ENCODE data around the gene TBC1D16. TPM values are rescaled to one million over a fixed set of nuclear protein-coding genes. Genes with fewer than 3 reads are reported as not detected.

TBC1D16 gene
- total RNA-seq: 24.7 TPM
- long read RNA-seq, full-length matches to known transcripts: 2 of 37 reads
- long read RNA-seq, partial matches to known transcripts: 5 of 37 reads
- long read RNA-seq, other reads (novel, unspliced or antisense): 30 of 37 reads

GRCh38 chr17:80035687-80035936, at the start of gene TBC1D16:
TBC1D16 (minus strand) TSS chr17:80035872; CDS start chr17:80013547, 22,325 bp downstream.
- H3K36me3 ChIP-seq: no peaks in the 10 kb centered on the region
- no peak for ATAC-seq
- H3K4me3 ChIP-seq: peak within 1 kb of the TSS; percentile 94
- intact Hi-C loops (cut with DNase I): no loop called here
- TF ChIP-seq CTCF (IDR thresholded peaks at IDR 0.05): no peak
- H3K4me1 ChIP-seq: peaks cover 19% of the 10 kb centered on the region
- H3K9me3 ChIP-seq: no peaks in the 10 kb centered on the region
- DNase-seq: no peak
- no peaks in the 10 kb centered on the region for H3K27me3 ChIP-seq (ENCODE audit: low read depth)
- peak within 1 kb of the TSS; percentile 97 for H3K27ac ChIP-seq

- no peak for ATAC-seq
- Histone ChIP-seq H3K27me3 (ENCODE audit: low read depth) (no peaks in the 10 kb centered on the region), H3K36me3 (no peaks in the 10 kb centered on the region), H3K27ac (no peak overlapping the region), H3K4me3 (no peak overlapping the region), H3K9me3 (no peaks in the 10 kb centered on the region), H3K4me1 (peaks cover 5% of the 10 kb centered on the region)
- DNase-seq: no peak
- intact Hi-C loops (cut with DNase I): no loop called here
- TF ChIP-seq CTCF (IDR thresholded peaks at IDR 0.05): no peak
These were observed 49.1 kb upstream of the TBC1D16 start for GRCh38 chr17:80084773-80085172.

DNA sequence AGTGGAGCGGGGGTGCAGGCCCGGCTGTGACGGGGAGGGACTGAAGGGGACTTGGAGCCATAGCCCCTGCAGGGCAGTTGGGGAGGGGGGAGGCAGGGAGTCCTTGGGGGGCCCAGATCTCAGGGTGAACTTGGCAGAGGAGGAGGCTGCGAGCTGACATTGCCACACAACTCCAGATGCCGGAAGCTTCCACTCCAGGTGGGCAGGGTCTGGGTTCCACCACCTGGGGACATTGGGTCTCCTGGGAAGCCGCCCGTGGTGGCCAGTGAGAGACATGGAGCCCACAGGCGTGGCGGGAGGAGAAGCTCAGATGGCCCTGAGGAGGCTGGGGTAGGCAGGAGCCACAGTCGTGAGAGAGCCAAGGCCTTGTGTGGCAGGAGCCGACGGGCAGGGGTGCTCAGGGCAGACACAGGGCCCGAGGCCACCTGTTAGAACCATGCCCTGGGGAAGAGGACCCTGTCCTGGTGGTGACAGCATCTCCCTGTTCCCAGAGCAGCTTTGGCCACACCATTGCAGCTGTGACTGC, 47.5 kb upstream of the TBC1D16 start:
- Histone ChIP-seq H3K4me3 (no peak overlapping the region), H3K36me3 (no peaks in the 10 kb centered on the region), H3K4me1 (peaks cover 5% of the 10 kb centered on the region), H3K27me3 (ENCODE audit: low read depth) (no peaks in the 10 kb centered on the region), H3K27ac (no peak overlapping the region), H3K9me3 (no peaks in the 10 kb centered on the region)
- DNase-seq: no peak
- no peak for TF ChIP-seq CTCF (IDR thresholded peaks at IDR 0.05)
- ATAC-seq: peak in 1 of 2 donors; percentile 19
- intact Hi-C loops (cut with DNase I): no loop called here

DNA sequence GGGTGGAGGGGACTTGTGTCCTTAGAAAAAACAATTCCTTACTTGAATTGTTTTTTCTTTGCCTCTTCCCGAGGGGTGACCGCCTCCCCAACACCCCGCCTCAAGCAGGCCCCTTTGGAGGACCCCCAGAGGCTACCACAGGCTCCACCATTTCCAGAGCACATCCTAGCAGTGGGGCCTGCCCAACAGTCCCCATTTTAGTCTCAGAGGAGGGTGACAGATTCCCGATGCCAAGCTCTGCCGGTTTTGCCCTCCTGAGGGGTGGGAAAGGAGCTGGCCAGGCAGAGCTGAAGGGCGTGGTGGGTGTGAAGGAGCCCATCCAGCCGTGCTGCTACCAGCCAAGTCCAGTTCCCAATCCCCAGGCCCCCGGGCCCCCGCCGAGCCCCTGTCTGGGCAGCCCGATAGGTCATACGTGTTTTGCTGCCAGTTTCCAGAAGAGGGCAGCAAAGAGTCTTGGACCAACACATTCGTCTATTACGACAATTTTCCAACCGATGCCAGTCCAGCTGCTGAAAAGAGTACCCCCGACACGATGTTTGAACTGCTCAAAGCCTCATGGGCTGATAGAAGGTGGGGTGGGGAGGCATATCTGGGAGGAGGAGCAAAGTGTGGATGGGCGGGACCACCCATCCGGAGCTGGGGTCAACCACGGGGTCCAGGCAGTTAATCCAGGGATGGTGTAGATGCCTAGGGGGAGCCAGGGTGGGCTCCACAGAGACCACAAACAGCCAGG, 46.9 kb upstream of the TBC1D16 start:
- peak; percentile 76 for ATAC-seq
- intact Hi-C loops (cut with DNase I): no loop called here
- Histone ChIP-seq H3K36me3 (no peaks in the 10 kb centered on the region), H3K27ac (no peak overlapping the region), H3K9me3 (no peaks in the 10 kb centered on the region), H3K4me1 (peaks cover 5% of the 10 kb centered on the region), H3K27me3 (ENCODE audit: low read depth) (no peaks in the 10 kb centered on the region), H3K4me3 (no peak overlapping the region)
- no peak for DNase-seq
- TF ChIP-seq CTCF (IDR thresholded peaks at IDR 0.05): peak; percentile 81

GRCh38 chr17:80081596-80081995, 45.9 kb upstream of the TBC1D16 start:
- Histone ChIP-seq H3K4me3 (no peak overlapping the region), H3K27ac (no peak overlapping the region), H3K36me3 (no peaks in the 10 kb centered on the region), H3K9me3 (no peaks in the 10 kb centered on the region), H3K4me1 (peaks cover 5% of the 10 kb centered on the region), H3K27me3 (ENCODE audit: low read depth) (no peaks in the 10 kb centered on the region)
- intact Hi-C loops (cut with DNase I): no loop called here
- ATAC-seq (no peak), DNase-seq (no peak)
- TF ChIP-seq CTCF (IDR thresholded peaks at IDR 0.05): no peak

All from lower lobe of right lung (tissue), 2 donors.